Calu3 (cell line): ENCODE measurements around the gene ITPRIPL2. TPM values are rescaled to one million over a fixed set of nuclear protein-coding genes. Genes with fewer than 3 reads are reported as not detected.

ENCODE experiments used
- BruUV-seq: library from RNA; stranded (reverse); fragments of 400-500 nt; replicated peaks from 2 replicates; lab custom pipeline; 2021; lab: Mats Ljungman, UMichigan
- CTCF ChIA-PET: fragments of 300-600 bp; sonication (Branson Sonifier 250); formaldehyde crosslinking; loops from one replicate; lab custom pipeline; 2022; ENCODE audit warnings: antibody characterized with exemption; lab: Charles Lee
- DNase-seq: peaks from one replicate; pipeline ENCODE4 v3.0.0; 2022
- H3K27ac Mint-ChIP-seq: one replicate; pipeline ENCODE4 v1.8.0; 2022; ENCODE audit warnings: mixed read lengths; ENCODE audit not compliant: unreplicated experiment
- H3K27me3 Mint-ChIP-seq: one replicate; pipeline ENCODE4 v1.8.0; 2022; ENCODE audit warnings: mixed read lengths; ENCODE audit not compliant: unreplicated experiment
- H3K36me3 Mint-ChIP-seq: one replicate; pipeline ENCODE4 v1.8.0; 2022; ENCODE audit warnings: mild to moderate bottlenecking, moderate library complexity, mixed read lengths; ENCODE audit not compliant: insufficient read depth, unreplicated experiment
- H3K4me1 Mint-ChIP-seq: one replicate; pipeline ENCODE4 v1.8.0; 2022; ENCODE audit warnings: mild to moderate bottlenecking, low read depth, mixed read lengths; ENCODE audit not compliant: unreplicated experiment
- H3K4me3 Mint-ChIP-seq: one replicate; pipeline ENCODE4 v1.8.0; 2022; ENCODE audit warnings: mild to moderate bottlenecking, low read depth, moderate library complexity, mixed read lengths; ENCODE audit not compliant: unreplicated experiment
- H3K9me3 Mint-ChIP-seq: one replicate; pipeline ENCODE4 v1.8.0; 2022; ENCODE audit warnings: low read depth, mixed read lengths; ENCODE audit not compliant: unreplicated experiment
- CTCF ChIP-seq: fragments of 200-600 bp; IDR thresholded peaks from one replicate; pipeline ENCODE4 v1.8.0; 2022; ENCODE audit warnings: antibody characterized with exemption; ENCODE audit not compliant: unreplicated experiment
- intact Hi-C: fragments of 100-400 bp; cut with micrococcal nuclease; formaldehyde crosslinking; loops from one replicate; pipeline ENCODE4 v1.10.0; 2022; ENCODE audit not compliant: unreplicated experiment
- total RNA-seq: library from RNA; stranded (reverse); gene quantifications from 2 replicates; pipeline ENCODE4 v1.2.3, GENCODE V29; 2022

The ITPRIPL2 gene
- total RNA-seq, 1 experiment from 2014 or later = 73.1 TPM

- H3K27me3 Mint-ChIP-seq = no peaks in the 10 kb centered on the region
- no peak for TF ChIP-seq CTCF
- no peaks in the 10 kb centered on the region for H3K9me3 Mint-ChIP-seq
- H3K4me1 Mint-ChIP-seq = peaks cover 48% of the 10 kb centered on the region
- no peak overlapping the region for H3K27ac Mint-ChIP-seq
- CTCF ChIA-PET = no interaction called here
- DNase-seq = no peak
- intact Hi-C loops = no loop called here
- H3K4me3 Mint-ChIP-seq = no peak overlapping the region
- BruUV-seq = no TSS peak
- H3K36me3 Mint-ChIP-seq = no peaks in the 10 kb centered on the region
Observed at GRCh38 chr16:19131825-19132218, 18.1 kb downstream of the ITPRIPL2 start.

- CTCF ChIA-PET = no interaction called here
- Mint-ChIP-seq H3K9me3 (no peaks in the 10 kb centered on the region), H3K4me3 (no peak overlapping the region), H3K36me3 (no peaks in the 10 kb centered on the region), H3K4me1 (peaks cover 52% of the 10 kb centered on the region), H3K27me3 (no peaks in the 10 kb centered on the region), H3K27ac (no peak overlapping the region)
- TF ChIP-seq CTCF = no peak
- DNase-seq = no peak
- BruUV-seq = no TSS peak
- intact Hi-C loops = no loop called here
Observed at GRCh38 chr16:19132255-19132654, 18.5 kb downstream of the ITPRIPL2 start.

- Mint-ChIP-seq H3K27me3 (no peaks in the 10 kb centered on the region), H3K4me1 (peaks cover 54% of the 10 kb centered on the region), H3K4me3 (no peak overlapping the region), H3K36me3 (no peaks in the 10 kb centered on the region), H3K27ac (no peak overlapping the region), H3K9me3 (no peaks in the 10 kb centered on the region)
- BruUV-seq = no TSS peak
- no peak for TF ChIP-seq CTCF
- CTCF ChIA-PET = no interaction called here
- DNase-seq = no peak
- intact Hi-C loops = no loop called here
Observed at GRCh38 chr16:19132898-19133297, 19.1 kb downstream of the ITPRIPL2 start.

GRCh38 chr16:19133600-19133999, 19.8 kb downstream of the ITPRIPL2 start:
- no peaks in the 10 kb centered on the region for H3K27me3 Mint-ChIP-seq
- DNase-seq = no peak
- CTCF ChIA-PET = interaction anchor here (0.6 kb wide), 1 partner anchor 141 kb away, joined by 3 read pairs; no protein-coding TSS in a partner anchor
- H3K36me3 Mint-ChIP-seq = no peaks in the 10 kb centered on the region
- intact Hi-C loops = no loop called here
- TF ChIP-seq CTCF = no peak
- peaks cover 59% of the 10 kb centered on the region for H3K4me1 Mint-ChIP-seq
- no TSS peak for BruUV-seq
- no peaks in the 10 kb centered on the region for H3K9me3 Mint-ChIP-seq
- no peak overlapping the region for H3K27ac Mint-ChIP-seq
- H3K4me3 Mint-ChIP-seq = no peak overlapping the region
